ENCODE results near the gene MLLT3.

GRCh38 chr9:20500101-20500500 lies 122.2 kb downstream of the MLLT3 start:
- TF ChIP-seq POLR2A (IDR thresholded peaks at IDR 0.05) (no peak), CTCF (IDR thresholded peaks at IDR 0.05) (no peak)

Data from testis (tissue), 2 donors.